CD14-positive monocyte (primary cell): Measurements from ENCODE around the gene SEMA6B. TPM values are rescaled to one million over a fixed set of nuclear protein-coding genes. Genes with fewer than 3 reads are reported as not detected.

Experiments used
- DNase-seq, 3 donors: peaks; one replicate each; pipeline ENCODE4 v3.0.0-alpha.2; 2011 to 2022
- H2AFZ ChIP-seq: 2 replicates; pipeline ENCODE4 v1.6.0; 2012; ENCODE audit warnings: mild to moderate bottlenecking, low read depth, low read length, inconsistent platforms; ENCODE audit not compliant: insufficient read depth, poor library complexity, severe bottlenecking
- H3K27ac ChIP-seq, 2 donors: 1 replicate in 1 of 2; 2 replicates in 1 of 2; pipeline ENCODE4 v1.5.1; 2012 to 2013; ENCODE audit warnings: low read length in 2 of 2, control low read depth in 1 of 2, inconsistent platforms in 1 of 2, low read depth in 1 of 2, mild to moderate bottlenecking in 1 of 2
- H3K27me3 ChIP-seq, 2 donors: one replicate each; pipeline versions ENCODE4 v1.6.0 to v1.6.1; 2011 to 2013; ENCODE audit warnings: low read length in 2 of 2; ENCODE audit not compliant: control insufficient read depth in 2 of 2, insufficient read depth in 2 of 2
- H3K36me3 ChIP-seq, 2 donors: replicated peaks in 1 of 2; 1 replicate in 1 of 2; 2 replicates in 1 of 2; pipeline versions ENCODE4 v1.5.1 to v1.6.1; 2012 to 2013; ENCODE audit warnings: low read length in 2 of 2, control low read depth in 1 of 2, inconsistent platforms in 1 of 2, mild to moderate bottlenecking in 1 of 2; ENCODE audit not compliant: insufficient read depth in 2 of 2, control insufficient read depth in 1 of 2
- H3K4me1 ChIP-seq, 2 donors: 1 replicate in 1 of 2; 2 replicates in 1 of 2; pipeline versions ENCODE4 v1.5.1 to v1.6.1; 2012 to 2013; ENCODE audit warnings: low read length in 2 of 2, control low read depth in 1 of 2, inconsistent platforms in 1 of 2, mild to moderate bottlenecking in 1 of 2, moderate library complexity in 1 of 2; ENCODE audit not compliant: insufficient read depth in 2 of 2, control insufficient read depth in 1 of 2
- H3K4me2 ChIP-seq: replicated peaks from 2 replicates; pipeline ENCODE3; 2012; ENCODE audit warnings: low read length, moderate library complexity, mild to moderate bottlenecking; ENCODE audit not compliant: poor library complexity, severe bottlenecking; ENCODE audit errors: extremely low read depth
- H3K4me3 ChIP-seq, 3 experiments: fragments of 200-600 bp in 1 of 3; sonication (generic) in 1 of 3; replicated peaks in 1 of 3; 1 replicate in 2 of 3; 2 replicates in 1 of 3; pipeline ENCODE4 v1.5.1; 2011 to 2013; ENCODE audit warnings: low read length in 3 of 3, mild to moderate bottlenecking in 3 of 3, control low read depth in 2 of 3, low read depth in 2 of 3, inconsistent platforms in 1 of 3, moderate library complexity in 1 of 3
- H3K79me2 ChIP-seq: 2 replicates; pipeline ENCODE4 v1.6.0; 2012; ENCODE audit warnings: mild to moderate bottlenecking, control low read depth, inconsistent platforms, low read length, moderate library complexity; ENCODE audit not compliant: insufficient read depth
- H3K9ac ChIP-seq: 2 replicates; pipeline ENCODE4 v1.6.0; 2017; ENCODE audit warnings: low read length, mild to moderate bottlenecking; ENCODE audit not compliant: insufficient read depth, poor library complexity, severe bottlenecking
- H3K9me3 ChIP-seq, 2 donors: replicated peaks in 1 of 2; 1 replicate in 1 of 2; 2 replicates in 1 of 2; pipeline versions ENCODE4 v1.5.1 to v1.6.1; 2012 to 2013; ENCODE audit warnings: low read length in 2 of 2, control low read depth in 1 of 2; ENCODE audit not compliant: control insufficient read depth in 1 of 2, insufficient read depth in 1 of 2
- H4K20me1 ChIP-seq: 2 replicates; pipeline ENCODE4 v1.6.0; 2012; ENCODE audit warnings: mild to moderate bottlenecking, low read length, control low read depth, moderate library complexity; ENCODE audit not compliant: insufficient read depth
- H3K27ac Mint-ChIP-seq, 7 donors: one replicate each; pipeline ENCODE4 v1.8.0; 2020; ENCODE audit warnings: mild to moderate bottlenecking in 7 of 7, mixed read lengths in 7 of 7, moderate library complexity in 6 of 7, inconsistent platforms in 2 of 7
- H3K27me3 Mint-ChIP-seq, 3 donors: one replicate each; pipeline ENCODE4 v1.8.0; 2021 to 2022; ENCODE audit warnings: low read depth in 3 of 3, mild to moderate bottlenecking in 3 of 3, mixed read lengths in 3 of 3, moderate library complexity in 3 of 3, inconsistent platforms in 1 of 3
- H3K36me3 Mint-ChIP-seq, 2 donors: one replicate each; pipeline ENCODE4 v1.8.0; 2020; ENCODE audit warnings: mixed read lengths in 2 of 2, inconsistent platforms in 1 of 2, mild to moderate bottlenecking in 1 of 2
- H3K4me1 Mint-ChIP-seq: one replicate; pipeline ENCODE4 v1.8.0; 2020; ENCODE audit warnings: mild to moderate bottlenecking, mixed read lengths
- H3K4me3 Mint-ChIP-seq, 2 donors: one replicate each; pipeline ENCODE4 v1.8.0; 2020; ENCODE audit warnings: mild to moderate bottlenecking in 2 of 2, mixed read lengths in 2 of 2, moderate library complexity in 1 of 2
- H3K9me3 Mint-ChIP-seq, 7 donors: one replicate each; pipeline ENCODE4 v1.8.0; 2020 to 2022; ENCODE audit warnings: mixed read lengths in 7 of 7, mild to moderate bottlenecking in 6 of 7, moderate library complexity in 6 of 7, inconsistent platforms in 2 of 7
- CTCF ChIP-seq: fragments of 200-600 bp; IDR thresholded peaks from one replicate; pipeline ENCODE4 v1.8.0; 2022; ENCODE audit warnings: antibody characterized with exemption, mild to moderate bottlenecking
- WGBS: methylation state at CpG from one replicate; pipeline ENCODE4 v1.1.5; 2013; ENCODE audit warnings: missing lambda C conversion rate; ENCODE audit not compliant: insufficient coverage; 5-methylcytosine and 5-hydroxymethylcytosine counted together
- intact Hi-C, 2 donors: fragments of 100-400 bp; cut with micrococcal nuclease; formaldehyde crosslinking; loops; one replicate each; pipeline versions ENCODE4 v1.15.0 to v1.15.1; 2023
- polyA plus RNA-seq, 3 donors: library from polyadenylated mRNA; depleted of rRNA in 1 of 3; unstranded in 2 of 3; stranded (reverse) in 1 of 3; fragments of 300-500 nt in 2 of 3; fragments of >200 nt in 1 of 3; fragmentation: Illumina TruSeq in 2 of 3; gene quantifications; 1 replicate in 2 of 3; 2 replicates in 1 of 3; pipeline ENCODE4 v1.2.3, GENCODE V29; 2012 to 2021

The SEMA6B gene
- polyA plus RNA-seq, 3 donors, result 0.12 to 1.6 (median 0.87) TPM

- Histone ChIP-seq H3K27ac (no peak overlapping the region), H4K20me1 (no peaks in the 10 kb centered on the region), H3K4me2 (peak overlapping the region; percentile 68), H3K4me1 (peaks cover 14 to 19% of the 10 kb centered on the region in 2 donors), H3K27me3 (peaks cover 8 to 28% of the 10 kb centered on the region in 2 donors), H3K9me3 (no peaks in the 10 kb centered on the region), H3K36me3 (no peaks in the 10 kb centered on the region), H3K4me3 (peak overlapping the region in 1 of 3 experiments; percentile 63), H3K79me2 (no peaks in the 10 kb centered on the region), H2AFZ (peak overlapping the region; percentile 56), H3K9ac (no peak overlapping the region)
- Mint-ChIP-seq H3K4me3 (peak overlapping the region in 1 of 2 donors; percentile 77), H3K4me1 (peaks cover 17% of the 10 kb centered on the region), H3K27ac (no peak overlapping the region), H3K36me3 (peaks cover 0 to 5% of the 10 kb centered on the region in 2 donors), H3K9me3 (peaks cover 0 to 6% (median 0%) of the 10 kb centered on the region in 7 donors), H3K27me3 (peaks cover 39 to 59% (median 56%) of the 10 kb centered on the region in 3 donors)
- intact Hi-C loops, result loop anchor here (5.0 kb wide), 1 partner anchor 34 kb away; no protein-coding TSS in a partner anchor
- 5% methylated on average over 11 of the region's 17 CpGs for WGBS
- TF ChIP-seq CTCF, result no peak
- DNase-seq, result no peak
Measured at GRCh38 chr19:4598712-4599111, 39.2 kb upstream of the SEMA6B start.

DNA sequence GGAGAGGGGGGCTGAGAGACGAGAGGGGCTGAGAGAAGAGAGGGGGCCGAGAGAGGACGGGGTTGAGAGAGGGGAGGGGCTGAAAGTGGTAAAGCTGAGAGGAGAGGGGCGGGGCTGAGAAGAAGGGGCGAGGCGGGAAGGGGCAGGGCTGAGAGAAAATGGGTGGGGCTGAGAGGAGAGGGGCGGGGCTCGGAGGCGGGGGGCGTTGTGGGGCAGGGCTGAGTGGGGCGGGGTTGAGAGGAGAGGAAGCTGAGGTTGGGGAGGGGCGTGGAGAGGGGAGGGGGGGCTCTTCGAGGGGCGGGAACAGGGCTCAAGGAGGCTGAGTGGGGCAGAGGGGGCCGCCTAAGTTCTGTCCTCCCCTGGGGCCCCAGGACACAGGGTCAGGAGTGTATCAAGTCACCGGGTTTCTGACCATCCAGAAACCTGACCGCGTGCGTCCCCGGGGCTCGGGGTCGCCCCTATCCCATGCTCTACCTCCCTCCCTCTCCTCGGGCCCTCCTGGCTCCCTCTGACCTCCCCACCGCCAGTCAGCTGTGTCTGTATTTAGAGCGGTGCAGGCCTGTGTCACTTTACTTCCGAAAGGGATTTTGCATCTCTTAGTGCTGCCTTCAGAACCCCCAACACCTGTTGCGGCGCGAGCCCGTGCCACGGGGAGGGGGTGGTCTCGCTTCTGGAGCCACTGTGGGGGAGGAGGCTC lies 38.6 kb upstream of the SEMA6B start:
- Histone ChIP-seq H3K9ac (peak overlapping the region; percentile 46), H3K4me1 (peaks cover 14 to 19% of the 10 kb centered on the region in 2 donors), H3K27me3 (peaks cover 8 to 25% of the 10 kb centered on the region in 2 donors), H3K36me3 (no peaks in the 10 kb centered on the region), H2AFZ (peak overlapping the region; percentile 56), H3K4me3 (peak overlapping the region in 2 of 3 experiments; percentile 6 to 63), H4K20me1 (no peaks in the 10 kb centered on the region), H3K27ac (no peak overlapping the region), H3K79me2 (no peaks in the 10 kb centered on the region), H3K9me3 (no peaks in the 10 kb centered on the region), H3K4me2 (peak overlapping the region; percentile 68)
- Mint-ChIP-seq H3K27me3 (peaks cover 39 to 61% (median 56%) of the 10 kb centered on the region in 3 donors), H3K4me1 (peaks cover 17% of the 10 kb centered on the region), H3K9me3 (peaks cover 0 to 6% (median 0%) of the 10 kb centered on the region in 7 donors), H3K4me3 (peak overlapping the region in 1 of 2 donors; percentile 77), H3K27ac (peak overlapping the region in 4 of 7 donors; percentile 25 to 30 (median 28)), H3K36me3 (peaks cover 0 to 5% of the 10 kb centered on the region in 2 donors)
- DNase-seq, result peak; percentile 49 to 72 (median 64)
- 0% methylated on average over 17 of the region's 32 CpGs for WGBS
- intact Hi-C loops, result loop anchor here (5.0 kb wide), 1 partner anchor 34 kb away; no protein-coding TSS in a partner anchor
- no peak for TF ChIP-seq CTCF
